ENCODE measurements around the gene PTPRN.

Gene PTPRN

DNA sequence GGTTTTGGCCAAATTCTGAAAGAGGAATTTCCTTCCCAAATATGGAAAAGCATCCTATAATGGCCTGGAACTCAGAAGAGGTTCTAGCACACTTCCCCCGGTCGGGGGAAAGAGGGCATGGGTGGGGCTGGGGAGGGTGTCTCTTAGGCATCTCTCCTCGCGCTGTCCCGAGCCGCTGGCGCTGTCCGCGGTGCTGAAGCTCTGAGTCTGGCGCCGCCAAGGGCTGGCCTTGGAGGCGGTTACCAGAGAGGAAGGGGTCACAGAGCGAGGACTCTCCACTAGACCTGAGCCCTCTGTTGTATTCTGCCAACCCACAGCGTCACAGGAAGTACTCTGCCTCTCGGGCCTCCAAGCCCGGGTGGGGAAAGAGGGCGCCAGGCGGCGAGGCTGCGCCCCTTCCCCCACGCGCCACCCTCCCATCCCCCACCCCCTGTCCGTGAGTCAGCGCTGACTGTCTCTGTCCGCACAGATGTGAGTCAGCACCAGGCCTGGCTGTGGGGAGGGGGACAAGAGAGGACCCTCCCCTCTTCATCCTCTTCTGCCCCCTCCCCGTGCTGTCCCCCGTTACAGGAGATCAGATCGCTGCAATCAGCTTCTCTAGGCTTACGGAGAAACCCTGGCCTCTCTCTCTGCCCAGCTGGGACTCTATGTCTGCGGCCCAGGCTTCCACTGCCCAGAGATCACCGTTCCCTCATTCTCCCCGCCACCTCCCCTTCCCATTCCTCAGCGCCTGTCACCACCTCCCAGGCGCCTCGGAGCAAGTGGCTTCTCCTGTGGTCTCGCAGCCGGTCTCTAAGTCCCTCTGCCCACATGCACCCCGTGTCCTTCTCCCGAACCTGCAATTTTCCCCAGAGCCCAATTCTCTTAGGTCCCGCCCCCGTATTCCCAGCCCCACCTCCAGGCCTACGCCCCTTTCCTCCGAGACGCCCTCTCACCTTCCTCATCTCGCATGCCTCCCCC lies 779 bp downstream of the PTPRN start:
- DNase-seq (ENCODE audit: low spot score), result peak; percentile 63

DNA sequence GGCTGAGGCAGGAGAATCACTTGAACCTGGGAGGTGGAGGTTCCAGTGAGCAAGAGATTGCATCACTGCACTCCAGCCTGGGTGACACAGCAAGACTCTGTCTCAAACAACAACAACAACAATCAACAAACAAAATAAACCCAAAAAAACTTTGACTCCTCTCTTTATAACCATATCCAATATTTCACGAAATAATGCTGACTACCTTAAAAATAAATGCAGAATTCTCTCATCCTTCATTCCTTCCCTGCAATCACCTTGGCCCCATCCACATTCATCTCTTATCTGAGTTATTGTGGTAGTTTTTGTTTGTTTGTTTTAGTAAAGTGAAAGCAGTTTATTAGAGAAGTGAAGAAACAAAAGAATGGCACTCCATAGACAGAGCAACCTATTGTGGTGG lies 3.2 kb downstream of the PTPRN start:
- DNase-seq (ENCODE audit: low spot score), result no peak

DNA sequence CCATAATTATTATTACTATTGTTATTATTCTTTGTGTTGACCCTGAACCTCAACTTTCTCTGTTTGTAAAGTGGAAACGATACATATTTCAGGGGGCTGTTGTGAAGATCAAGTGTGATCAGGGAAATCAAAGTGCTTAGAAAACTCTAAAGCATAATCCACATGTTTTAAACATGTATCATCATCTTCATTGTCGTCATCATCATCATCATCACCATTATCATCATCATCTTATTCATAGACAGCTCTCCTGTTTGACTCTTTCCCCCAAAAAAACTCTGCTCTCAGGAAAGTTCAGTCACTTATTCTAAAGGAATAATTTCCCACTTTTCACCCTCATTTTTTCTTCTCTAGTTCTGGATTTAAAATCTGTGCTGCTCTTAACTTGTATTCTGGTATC lies 5.0 kb downstream of the PTPRN start:
- no peak for DNase-seq (ENCODE audit: low spot score)

DNA sequence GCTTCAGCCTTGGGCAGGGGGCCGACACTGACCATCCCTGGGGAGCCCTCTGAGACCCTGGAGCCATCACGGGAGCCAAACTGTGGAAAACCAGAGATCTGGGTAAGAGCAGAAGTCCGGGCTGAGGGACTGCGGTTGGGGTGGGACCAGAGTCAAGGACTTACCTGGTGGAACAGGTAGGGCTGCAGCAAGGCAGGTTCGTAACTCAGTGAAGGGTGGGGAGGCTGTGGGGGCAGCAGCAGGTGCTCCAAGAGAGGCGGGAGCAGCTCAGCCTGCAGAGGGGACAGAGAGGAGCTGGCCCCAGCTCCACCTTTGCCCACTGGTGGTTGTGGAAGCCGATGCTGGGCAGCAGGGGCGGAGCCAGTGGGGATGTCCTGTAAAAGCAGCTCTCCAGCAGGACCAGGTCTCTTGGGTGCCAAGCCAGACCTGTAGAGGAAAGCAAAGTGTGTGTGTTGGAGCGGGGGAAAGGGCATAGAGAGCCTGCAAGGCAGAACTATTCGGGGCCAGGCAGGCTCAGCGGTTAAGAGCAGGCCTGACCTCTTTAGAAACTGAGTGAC lies 6.7 kb downstream of the PTPRN start:
- no peak for DNase-seq (ENCODE audit: low spot score)

DNA sequence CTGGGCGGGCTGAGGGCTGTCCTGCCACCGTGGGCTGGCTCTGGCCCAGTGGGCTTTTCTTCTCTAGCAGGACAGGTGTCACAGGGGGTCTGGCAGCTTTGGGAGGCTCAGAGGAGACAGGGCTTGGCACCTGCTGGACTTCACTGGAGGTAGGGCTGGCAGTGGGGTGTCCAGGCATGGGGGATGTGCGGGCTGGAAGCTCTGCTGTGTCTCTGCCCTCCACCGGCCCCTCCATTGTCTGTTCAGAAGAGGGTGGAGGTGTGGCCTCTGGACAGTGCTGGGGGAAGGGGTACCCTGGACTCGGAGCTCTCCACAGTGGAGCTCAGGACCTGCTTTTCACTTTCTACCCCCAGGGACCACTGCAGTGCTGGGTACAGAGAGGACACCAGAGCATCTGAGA lies 9.2 kb downstream of the PTPRN start:
- DNase-seq (ENCODE audit: low spot score), result no peak

DNA sequence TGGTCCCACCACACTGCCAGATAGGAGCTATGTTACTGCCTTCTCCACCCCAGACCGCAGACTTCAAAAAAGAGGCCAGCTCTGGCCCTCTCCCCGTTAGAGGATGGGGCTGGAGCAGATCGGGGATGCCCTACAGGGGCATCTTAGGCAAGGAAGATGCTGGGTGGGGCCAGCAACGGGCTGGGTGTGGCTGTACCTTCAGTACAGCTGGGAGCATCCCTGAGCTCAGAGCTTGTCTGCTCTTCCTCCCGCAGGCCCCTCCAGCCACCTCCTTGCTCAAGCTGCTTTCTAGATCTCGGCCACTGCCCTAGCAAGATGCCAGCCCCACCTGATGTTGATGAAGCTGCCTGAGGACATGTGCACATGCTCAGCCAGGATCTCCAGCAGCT lies 9.8 kb downstream of the PTPRN start:
- DNase-seq (ENCODE audit: low spot score), result no peak

DNA sequence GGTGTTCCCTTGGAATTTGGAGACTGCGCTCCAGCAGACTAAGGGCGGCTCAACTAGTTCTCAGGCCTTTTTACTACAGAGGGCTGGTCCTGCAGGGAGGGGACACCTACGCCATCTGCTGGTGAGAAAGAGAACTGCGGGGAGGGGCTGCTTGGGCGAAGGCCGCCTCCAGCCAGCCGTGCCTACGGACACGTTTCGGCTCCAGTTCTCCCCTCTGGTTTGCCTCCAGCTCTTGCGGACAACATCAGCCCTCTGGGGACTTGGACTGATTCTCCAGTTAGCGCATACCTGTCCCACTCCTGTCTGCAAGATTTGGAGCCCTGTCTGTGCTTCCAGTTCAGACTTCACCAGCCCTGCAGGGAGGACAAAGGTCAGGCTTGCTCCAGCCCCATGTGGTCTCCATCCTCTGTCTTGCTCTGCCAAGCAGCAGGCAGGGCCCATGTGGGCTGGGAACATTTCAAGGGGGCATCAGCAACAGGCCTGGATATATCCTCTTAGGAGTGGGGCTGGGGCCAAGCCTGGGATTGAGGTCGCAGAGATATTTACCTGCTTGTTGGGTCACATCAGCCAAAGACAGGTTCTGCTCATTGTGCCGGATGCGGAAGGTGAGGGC lies 10.3 kb downstream of the PTPRN start:
- peak; percentile 76 for DNase-seq (ENCODE audit: low spot score)

DNA sequence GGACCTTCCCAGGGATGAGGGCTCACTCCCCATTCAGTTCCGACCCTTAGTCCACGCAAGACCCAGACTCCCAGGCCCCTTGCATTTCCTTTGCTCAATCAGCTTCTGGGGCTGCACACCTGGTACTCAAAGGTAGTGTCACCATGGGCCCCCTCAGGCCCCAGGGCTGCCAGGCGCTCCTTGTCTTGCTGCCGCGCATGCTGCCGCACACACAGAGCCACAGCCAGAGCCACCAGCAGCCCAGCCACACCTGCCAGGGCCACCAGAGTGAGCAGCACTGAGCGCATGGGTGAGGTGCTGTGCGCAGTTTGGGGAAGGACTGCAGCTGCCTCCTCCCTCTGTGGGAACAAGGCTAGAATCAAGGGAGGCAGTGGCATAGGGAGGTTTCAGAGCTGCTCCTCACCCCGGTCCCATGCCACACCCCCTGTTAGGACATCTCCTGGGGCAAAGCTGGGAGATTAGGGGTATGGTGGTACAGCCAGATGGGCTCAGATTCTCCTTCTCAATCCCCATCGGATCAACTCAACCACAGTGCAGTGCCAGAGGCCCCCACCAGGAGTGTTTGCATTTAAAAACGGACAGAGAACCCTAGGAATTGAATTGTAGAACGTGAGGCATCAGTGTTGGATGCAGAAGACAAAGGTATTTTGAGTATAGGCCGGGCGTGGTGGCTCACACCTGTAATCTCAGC lies 11.3 kb downstream of the PTPRN start:
- DNase-seq (ENCODE audit: low spot score), result no peak

DNA sequence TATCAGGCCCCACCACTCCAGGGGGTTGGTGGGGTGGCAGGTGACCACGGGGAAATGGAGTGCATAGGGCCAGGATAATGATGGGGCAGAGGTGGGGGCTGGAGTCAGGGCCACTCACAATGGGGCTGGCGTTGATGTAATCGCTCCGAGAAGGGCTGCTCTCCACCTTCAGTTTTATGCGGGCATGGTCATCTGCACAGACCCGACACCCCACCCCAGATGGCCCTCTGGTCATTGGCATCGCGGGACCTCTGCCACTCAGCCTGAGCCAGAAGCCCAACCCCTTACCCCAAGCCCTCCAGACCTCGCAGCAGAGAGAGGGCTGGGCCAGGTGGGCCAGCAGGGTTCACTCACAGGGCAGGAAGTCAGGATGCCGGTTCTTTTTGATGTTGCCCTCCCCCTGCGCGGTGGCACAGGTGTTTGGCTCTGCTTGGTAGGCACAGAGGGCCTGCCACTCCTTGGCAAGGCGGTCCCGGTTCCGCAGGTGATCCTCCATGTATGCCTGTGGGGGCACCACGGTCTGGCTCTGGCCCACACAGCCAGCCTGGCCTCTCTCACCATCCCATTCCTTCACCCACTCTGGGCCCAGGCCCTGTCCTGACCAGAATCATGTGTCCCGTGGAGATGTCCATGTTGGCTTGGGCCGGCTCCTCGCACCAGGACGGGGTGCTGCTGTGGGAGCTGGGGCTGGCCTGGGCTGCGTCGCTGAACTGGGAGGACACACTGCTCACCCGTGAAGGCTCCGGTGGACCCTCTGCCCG lies 12.4 kb downstream of the PTPRN start:
- no peak for DNase-seq (ENCODE audit: low spot score)

DNA sequence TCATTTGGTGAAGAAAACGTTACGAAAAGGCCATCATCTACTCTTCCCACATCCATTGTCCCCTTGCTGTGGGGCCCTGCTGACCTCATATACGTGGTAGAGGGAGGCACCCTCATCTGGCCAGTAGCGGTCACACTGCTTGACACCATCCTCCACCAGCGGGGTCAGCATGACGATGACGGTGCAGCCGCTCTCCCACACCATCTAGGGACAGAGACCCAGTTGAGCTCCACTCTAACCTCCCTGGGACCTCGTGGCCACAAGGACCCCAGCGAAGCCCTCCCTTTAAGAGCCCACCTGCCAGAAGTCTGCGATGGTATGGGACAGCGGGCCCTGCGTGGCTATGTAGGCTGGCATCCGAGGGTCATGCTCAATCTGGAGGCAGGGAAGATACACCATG lies 13.1 kb downstream of the PTPRN start:
- no peak for DNase-seq (ENCODE audit: low spot score)

DNA sequence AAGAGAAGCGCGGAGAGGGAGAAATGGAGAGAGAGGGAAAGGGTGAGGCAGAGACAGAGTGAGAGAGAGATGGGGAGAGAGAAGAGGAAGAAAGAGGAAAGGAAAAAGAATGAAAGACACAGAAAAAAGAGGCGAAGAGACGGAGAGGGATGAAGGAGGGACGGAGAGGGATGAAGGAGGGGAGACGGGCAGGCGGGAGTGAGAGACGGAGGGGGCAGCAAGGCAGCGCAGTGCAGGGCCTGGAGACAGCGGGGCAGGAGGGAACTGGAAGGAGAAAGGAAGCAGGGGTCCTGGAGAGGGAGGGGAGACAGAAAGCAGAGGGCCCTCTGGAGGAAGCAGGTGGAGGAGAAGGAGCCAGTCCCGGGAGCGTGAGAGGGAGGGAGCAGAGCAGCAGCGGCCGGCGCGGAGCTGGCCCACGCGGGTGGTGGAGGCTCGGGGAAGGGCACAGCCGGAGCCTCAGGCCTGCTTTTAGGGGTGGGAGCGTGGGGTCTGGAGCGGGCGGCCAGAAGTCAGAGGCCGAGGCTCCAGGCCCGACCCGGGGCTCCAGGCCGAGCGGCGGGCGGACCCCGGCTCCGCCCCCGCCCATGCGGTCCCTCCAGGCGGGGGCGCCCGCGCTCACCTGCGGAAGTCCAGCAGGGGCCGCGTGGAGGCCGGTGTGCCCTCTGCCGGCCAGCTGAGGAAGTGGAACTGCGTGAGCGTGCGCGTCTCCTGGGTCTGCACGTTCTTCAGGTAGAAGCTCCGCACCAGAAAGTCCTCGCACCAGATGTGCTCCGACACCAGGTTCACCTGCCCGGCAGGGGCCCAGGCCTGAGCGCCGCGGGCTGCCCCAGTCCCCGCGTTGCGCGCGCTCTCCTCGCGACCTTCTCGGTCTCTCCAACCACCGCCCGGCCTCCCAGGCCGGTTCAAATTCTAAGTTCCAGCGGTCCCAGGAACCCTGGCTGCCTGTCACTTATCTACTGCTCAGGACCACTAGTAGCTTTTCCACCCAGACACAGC lies 14.5 kb downstream of the PTPRN start:
- DNase-seq (ENCODE audit: low spot score), result peak; percentile 66

DNA sequence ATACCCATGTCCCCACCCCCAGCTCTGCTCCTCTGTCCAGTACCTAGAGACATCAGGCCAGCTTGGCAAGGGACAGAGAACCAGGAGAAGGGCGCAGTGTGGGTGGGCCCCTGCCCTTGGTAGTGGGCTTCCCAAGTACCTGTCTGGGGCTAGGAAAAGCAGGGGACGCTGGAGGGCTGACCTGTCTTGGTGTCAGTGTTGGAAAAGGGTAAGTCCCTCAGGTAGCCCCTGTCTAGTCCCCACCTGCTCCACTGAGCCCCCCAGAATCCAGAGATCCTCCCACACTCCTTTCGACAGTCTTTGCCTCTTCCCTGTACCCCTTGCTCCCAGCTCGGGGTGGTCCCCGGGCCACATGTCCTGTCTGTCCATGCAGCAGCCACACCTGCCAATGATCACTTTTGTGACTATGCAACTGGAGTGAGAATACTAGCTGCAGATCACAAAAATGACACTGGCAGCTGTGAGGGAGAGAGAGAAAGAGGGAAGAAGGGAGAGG lies 15.4 kb downstream of the PTPRN start:
- DNase-seq (ENCODE audit: low spot score), result no peak

DNA sequence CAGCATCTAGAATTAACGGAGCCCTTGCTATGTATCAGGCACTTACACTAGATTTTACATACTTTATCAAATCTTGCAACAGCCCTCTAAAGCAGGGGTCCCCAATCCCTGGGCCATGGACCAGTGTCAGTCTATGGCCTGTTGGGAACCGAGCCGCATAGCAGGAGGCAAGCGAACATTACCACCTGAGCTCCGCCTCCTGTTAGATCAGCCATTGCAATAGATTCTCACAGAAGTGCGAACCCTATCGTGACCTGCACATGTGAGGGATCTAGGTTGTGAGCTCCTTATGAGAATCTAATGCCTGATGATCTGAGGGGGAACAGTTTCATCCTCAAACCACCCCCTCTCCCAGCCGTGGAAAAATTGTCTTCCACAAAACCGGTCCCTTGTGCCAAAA lies 16.6 kb downstream of the PTPRN start:
- DNase-seq (ENCODE audit: low spot score), result no peak

DNA sequence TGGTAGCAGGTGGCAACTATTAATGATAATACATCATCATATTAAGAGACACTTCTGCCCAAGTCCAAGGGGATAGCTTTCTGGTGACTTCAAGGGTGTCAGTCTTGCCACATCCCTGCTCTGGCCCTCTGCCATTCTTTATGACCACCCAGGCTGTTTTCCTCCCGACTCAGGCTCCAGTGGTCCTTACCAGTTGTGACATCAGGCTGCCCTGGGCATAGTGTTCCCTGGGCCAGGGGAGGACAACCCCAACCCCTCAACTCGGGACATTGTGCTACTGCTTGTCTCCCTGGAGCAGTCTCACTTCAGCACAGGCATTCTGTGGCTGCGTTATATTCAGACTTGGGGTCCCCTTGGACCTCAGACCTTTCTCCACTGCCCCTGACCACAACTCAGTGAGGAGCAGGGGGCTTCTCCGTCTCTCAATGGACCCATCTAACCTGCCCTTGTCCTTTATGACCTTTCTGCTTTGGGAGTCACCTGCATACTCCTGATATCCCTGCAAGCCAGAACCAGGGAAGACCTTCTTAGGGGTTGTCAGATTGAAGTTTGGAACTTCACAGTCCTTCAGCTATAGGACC lies 17.2 kb downstream of the PTPRN start:
- DNase-seq (ENCODE audit: low spot score), result no peak

DNA sequence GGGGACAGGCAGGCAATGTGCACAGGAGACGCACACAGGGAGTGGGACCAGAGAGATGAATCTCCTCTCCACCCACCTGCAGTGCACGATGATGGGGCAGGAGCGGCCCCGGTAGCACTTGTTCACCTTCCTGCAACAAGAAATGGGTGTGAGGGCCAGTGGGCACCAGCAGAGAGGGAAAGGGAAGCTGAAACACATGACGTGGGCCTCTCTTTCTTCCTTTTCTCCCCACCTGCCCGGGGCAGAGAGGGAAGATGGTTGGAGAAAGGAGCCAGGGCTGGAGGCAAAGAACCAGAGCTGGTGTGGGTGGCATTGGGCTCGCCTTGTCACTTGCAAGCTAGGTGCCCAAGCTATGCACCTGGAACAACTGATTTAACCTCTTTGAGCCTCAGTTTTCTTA lies 17.8 kb downstream of the PTPRN start:
- no peak for DNase-seq (ENCODE audit: low spot score)

DNA sequence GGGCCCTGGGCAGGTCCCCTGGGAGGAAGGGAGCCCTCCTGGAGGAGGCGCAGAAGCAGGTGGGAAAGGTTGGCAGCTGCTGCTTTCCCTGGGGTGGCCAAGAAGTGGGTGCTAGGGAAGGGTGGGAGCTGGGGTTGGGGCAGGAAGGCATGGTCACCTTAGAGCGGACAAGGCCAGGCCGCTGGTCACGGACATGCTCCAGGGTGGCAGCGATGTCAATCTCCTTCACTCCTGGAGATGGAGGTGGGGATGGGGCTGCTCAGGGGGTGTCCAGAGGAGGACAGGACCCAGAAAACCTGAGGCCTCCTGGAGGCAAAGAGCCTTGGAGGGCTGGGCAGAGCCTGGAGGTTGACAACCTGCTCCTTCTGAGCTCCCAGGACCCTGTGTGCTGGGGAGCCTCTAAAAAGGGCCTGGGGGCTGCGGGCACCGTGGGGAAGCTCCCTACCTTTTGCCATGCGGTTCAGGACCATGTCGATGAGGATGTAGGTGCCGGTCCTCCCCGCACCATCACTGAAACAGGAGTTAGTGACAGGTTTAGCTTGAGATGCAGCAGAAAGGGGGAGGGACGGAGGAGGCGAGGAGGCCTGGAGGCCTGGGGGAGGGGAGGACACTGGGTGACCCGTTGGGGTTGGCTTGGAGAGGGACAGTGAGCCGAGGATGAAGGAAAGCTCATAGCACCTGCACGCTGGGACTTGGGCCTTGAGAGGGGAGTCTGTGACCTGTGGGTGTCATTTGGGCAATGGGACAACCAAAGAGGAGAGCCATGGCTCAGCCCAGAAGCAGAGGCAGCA lies 18.6 kb downstream of the PTPRN start:
- no peak for DNase-seq (ENCODE audit: low spot score)

DNA sequence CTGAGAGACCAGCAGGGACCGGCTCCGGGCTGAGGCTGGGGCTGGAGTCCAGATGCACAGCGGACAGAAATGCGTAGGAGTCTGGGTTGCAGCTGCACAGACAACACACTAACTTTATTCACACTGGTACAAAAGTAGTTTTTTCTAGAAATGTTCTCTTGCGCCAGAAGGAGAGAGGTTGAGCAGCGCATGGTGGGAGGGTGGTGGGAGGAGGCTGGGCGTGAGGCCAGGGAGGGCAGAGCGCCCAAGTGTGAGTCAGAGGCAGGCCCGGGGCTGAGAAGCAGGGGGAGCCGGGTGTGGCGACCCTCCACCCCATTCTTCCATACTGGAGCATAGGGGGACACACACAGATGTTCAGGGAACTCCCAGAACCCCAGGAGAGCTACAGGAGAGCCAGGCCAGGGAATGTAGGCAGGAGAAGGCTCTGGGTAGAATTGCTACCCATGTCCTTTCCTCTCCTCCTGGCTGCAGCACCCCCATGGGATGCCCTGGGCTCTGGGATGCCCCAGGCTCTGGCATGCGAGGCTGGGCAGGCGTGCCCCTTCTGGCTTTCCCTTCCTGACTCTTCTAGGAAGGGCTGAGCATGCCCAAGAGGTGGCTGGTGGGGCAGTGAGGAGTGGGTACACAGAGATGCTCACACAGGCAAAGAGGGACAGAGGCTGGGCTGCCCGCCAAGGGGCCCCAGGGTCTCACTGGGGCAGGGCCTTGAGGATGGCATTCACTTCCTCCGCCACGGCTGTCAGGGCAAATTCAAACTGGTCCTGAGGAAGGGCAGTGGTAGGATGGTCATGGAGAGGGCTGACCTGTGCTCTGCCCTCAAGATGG lies 19.5 kb downstream of the PTPRN start:
- no peak for DNase-seq (ENCODE audit: low spot score)

DNA sequence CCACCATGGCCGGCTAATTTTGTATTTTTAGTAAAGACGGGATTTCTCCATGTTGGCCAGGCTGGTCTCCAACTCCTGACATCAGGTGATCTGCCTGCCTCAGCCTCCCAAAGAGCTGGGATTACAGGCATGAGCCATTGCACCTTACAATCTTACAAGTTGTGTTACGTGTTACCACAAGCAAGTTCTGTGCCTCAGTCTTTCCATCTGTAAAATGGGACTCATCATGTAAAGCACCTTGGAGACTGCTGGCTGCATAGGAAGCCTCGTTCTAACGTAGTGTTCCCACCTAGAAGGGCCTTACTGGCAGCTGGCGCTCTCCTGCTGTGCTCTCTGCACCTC lies 20.0 kb downstream of the PTPRN start:
- no peak for DNase-seq (ENCODE audit: low spot score)

Data from RKO (cell line).